Stimulated activated CD4-positive, alpha-beta T cell treated with anti-CD3 and anti-CD28 coated beads, Interleukin-1b, Interleukin-23, amount 100 ng/mL, for 1 hour (primary cell): Measurements from ENCODE around the gene SUGCT.
"Not testable (repeated sequence)": the region's sequence is repeated elsewhere in the genome, so short reads cannot be mapped to it uniquely, and the experiment has no call there.

Experiments used
- DNase-seq, 2 donors: peaks; one replicate each; pipeline ENCODE4 v3.0.0-alpha.2; 2020; ENCODE audit warnings: low read depth in 2 of 2

Gene SUGCT

GRCh38 chr7:40139891-40140290 is 5.1 kb downstream of the SUGCT start:
- not testable (repeated sequence) for DNase-seq

GRCh38 chr7:40141916-40142315 is 7.1 kb downstream of the SUGCT start:
- not testable (repeated sequence) for DNase-seq

GRCh38 chr7:40145596-40146130 is 10.9 kb downstream of the SUGCT start:
- DNase-seq: not testable (repeated sequence)

DNA sequence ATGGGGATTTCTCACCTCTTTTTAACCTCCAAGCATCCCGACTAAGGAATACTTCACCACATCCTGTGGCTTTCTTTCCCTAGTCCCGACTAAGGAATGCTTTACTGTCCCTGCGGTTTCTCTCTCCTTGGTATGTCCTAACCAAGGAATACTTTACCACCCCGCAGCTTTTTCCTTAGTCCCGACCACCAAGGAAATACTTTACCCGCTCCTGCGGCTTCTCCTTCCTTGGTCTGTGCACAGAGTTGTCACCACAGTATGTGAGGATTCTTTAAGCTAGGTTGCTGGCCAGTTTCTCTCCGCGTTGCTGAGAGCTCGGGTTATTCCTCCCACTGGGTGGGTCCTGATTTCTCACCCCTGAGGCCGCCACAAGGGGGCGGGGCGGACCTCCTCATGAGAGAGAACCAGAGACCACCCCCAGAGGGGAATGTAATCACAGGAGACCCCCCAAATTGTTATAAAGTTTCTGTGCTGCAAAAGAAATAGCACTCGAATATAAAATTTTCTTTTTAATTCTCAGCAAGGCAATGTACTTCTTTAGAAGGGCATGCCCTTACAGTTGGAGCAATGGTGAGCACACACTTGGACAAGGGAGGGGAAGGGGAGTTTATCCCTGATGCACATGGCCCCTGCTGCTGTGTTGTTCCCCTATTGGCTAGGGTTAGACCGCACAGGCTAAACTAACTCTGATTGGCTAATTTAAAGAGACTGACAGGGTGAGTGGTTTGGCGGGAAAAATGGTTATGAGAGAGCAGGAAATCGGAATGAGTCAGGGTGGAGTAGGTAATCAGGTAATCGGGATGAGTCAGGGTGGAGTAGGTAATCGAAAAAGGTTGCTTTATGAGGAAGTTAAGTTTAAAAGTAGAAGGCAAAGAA is 12.8 kb downstream of the SUGCT start:
- DNase-seq: no peak

DNA sequence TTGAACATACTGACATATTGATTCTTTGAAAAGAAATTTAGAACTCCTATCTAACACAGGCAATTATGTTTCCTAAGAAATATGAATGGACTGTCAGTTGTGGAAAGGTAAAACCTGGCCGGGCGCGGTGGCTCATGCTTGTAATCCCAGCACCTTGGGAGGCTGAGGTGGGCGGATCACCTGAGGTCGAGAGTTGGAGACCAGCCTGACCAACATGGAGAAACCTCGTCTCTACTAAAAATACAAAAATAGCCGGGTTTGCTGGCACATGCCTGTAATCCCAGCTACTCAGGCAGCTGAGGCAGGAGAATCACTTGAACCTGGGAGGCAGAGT is 13.4 kb downstream of the SUGCT start:
- DNase-seq: not testable (repeated sequence)

- DNase-seq: no peak
Observed at GRCh38 chr7:40148671-40149070, 13.9 kb downstream of the SUGCT start.

DNA sequence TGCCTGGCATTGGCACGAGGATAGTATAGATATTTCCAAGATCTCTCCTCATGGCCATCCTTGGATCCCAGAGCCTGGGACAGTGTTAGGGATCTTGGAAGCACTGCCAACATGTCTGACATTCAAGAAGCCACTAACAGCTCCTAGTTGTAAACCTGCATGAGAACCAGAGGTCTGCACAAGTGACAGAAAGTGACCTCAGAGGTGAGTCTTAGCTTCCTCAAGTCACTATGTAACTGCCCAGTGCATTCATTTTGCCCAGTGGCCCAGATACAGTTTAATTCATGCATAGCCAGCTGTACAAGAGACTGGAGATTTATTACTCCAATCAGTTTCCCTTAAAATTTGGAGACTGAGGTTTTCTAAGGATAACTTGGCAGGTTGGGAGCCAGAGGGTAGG is 16.7 kb downstream of the SUGCT start:
- no peak for DNase-seq

- no peak for DNase-seq
Observed at GRCh38 chr7:40156988-40157387, 22.2 kb downstream of the SUGCT start.

GRCh38 chr7:40162516-40162915 is 27.7 kb downstream of the SUGCT start:
- DNase-seq: no peak

GRCh38 chr7:40165216-40165615 is 30.4 kb downstream of the SUGCT start:
- DNase-seq: no peak

GRCh38 chr7:40167291-40167690 is 32.5 kb downstream of the SUGCT start:
- no peak for DNase-seq

DNA sequence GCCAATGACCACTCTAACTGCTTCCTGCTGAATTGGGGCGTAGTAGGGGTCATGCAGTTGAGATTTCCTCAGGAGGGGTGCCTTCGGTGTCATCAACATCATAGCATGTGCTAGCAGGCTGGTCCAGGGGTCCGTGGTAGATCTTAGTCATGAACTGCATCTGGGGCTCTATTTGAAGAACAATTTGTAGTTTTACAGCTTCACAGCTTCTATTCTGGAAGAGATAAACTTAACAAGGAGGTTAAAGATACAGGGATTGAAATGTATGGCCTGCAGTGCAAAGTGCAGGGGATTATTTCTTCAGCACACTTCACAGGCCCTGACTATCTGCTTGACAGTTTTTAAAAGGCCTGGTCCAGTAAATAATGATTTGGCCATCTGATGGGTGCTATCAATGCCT is 33.5 kb downstream of the SUGCT start:
- not testable (repeated sequence) for DNase-seq

- not testable (repeated sequence) for DNase-seq
Observed at GRCh38 chr7:40173121-40173520, 38.3 kb downstream of the SUGCT start.

- DNase-seq: not testable (repeated sequence)
Observed at GRCh38 chr7:40175256-40175655, 40.5 kb downstream of the SUGCT start.

GRCh38 chr7:40175725-40176510 is 41.1 kb downstream of the SUGCT start:
- DNase-seq: no peak

GRCh38 chr7:40177071-40177470 is 42.3 kb downstream of the SUGCT start:
- DNase-seq: no peak

GRCh38 chr7:40182452-40182851 is 47.6 kb downstream of the SUGCT start:
- no peak for DNase-seq

DNA sequence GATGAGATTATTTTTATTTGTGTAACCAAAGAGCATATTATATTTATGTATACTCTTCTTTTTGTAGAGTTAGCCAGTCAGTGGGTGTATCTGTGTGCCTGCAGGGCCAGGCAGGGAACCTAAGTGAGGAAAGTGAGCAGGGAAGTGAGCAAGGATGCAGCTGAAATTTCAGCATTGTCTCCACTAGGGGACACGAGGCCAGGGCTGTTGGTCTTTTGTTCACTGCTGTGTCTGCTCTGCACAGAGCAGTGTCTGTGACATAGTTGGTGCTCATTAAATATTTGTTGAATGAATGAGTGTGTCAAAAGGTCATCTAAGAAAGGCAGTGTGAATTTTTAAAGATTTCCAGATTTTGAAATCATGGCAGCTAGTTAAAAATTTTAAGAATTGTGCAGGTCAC is 51.8 kb downstream of the SUGCT start:
- DNase-seq: no peak

- DNase-seq: no peak
Observed at GRCh38 chr7:40192036-40192435, 57.2 kb downstream of the SUGCT start.

DNA sequence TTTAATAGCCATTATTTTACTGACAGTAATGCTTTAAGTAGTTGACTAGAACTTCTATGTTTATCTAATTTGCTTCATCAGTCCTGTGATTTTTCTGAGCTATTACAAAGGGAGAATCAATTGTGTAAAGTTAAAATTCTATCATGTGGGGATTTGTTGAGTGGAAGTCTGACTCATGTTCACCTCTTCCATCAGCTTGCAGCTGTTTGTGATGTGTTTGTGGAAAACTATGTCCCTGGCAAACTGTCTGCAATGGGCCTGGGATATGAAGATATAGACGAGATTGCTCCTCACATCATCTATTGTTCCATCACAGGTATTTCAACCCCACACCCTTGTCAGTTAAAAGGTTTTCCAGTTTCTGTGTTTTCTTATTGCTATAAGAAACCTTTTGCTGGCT is 59.9 kb downstream of the SUGCT start:
- DNase-seq: no peak

GRCh38 chr7:40197527-40197926 is 62.7 kb downstream of the SUGCT start:
- no peak for DNase-seq

DNA sequence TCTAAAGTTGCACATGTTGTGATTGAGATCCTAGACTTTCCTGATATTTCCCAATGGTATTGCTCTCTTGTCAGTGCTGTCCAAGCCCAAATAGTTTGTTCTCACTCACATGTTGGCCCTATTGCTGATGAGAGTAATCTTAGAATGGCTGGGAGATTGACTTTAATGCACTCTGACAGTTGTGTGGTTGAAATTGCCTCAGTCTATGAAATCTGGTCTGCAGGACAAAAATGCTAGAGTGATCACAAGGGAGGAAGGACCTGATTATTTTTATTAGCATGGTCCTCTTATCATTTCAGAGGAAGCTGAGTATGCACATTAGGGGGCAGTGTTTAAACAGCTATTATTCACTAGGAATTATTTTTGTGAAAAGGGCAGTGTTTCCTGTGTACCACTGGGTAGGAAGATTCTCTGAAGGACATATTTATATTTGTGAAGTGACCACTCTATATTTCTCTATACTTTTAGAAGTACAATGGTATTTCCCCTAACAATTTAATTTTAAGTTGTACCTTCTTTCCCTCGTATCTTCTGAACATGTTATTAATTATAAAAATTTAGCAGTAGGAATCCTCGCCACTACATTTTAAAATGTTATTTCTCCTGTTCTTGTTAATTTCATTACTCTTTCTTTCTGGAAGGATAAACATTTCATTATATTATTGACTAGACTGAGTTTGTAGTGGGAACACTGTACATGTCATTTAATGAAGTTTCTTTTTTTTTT is 64.4 kb downstream of the SUGCT start:
- DNase-seq: no peak
